ENCODE data around the gene ZNF45.

DNA sequence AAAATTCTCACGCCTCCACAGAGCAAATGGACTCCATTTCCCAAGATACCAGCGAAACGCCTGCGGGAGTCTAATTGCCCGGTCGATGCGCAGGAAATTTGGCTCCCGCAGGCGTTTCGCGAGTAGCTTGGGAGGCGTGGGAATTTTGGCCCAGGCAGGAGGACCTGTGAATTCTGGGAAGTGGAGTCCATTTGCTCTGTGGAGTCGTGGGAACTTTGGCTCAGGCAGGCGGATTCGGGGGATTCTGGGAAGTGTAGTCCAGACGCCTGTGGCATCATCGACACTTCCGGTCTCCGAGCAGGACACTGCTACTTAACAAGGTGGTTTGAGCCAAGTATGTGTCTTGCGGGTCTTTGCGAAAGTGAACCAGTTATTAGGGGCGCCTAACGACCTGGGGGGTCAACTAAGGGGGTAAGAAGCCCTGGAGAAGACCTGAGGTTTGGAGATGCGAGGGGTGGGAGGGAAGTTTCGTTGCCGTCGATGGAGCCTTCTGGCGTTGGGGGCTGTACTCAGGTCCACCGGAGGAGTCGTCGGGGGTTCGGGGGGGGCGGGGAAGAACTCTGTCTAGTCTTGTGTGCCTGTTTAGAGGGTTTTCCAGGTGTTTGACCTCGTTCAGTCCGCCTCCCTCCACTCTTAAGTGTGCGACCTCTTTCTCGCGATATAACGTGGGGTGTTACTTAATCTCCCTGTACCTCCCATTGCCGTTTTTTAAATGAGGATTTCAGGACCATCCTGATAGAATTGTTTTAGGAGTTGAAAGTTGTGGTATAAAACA lies 49.0 kb upstream of the ZNF45 start, which contains the start of gene ZNF155:
- TF ChIP-seq, protein P1, sequence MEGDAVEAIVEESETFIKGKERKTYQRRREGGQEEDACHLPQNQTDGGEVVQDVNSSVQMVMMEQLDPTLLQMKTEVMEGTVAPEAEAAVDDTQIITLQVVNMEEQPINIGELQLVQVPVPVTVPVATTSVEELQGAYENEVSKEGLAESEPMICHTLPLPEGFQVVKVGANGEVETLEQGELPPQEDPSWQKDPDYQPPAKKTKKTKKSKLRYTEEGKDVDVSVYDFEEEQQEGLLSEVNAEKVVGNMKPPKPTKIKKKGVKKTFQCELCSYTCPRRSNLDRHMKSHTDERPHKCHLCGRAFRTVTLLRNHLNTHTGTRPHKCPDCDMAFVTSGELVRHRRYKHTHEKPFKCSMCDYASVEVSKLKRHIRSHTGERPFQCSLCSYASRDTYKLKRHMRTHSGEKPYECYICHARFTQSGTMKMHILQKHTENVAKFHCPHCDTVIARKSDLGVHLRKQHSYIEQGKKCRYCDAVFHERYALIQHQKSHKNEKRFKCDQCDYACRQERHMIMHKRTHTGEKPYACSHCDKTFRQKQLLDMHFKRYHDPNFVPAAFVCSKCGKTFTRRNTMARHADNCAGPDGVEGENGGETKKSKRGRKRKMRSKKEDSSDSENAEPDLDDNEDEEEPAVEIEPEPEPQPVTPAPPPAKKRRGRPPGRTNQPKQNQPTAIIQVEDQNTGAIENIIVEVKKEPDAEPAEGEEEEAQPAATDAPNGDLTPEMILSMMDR (IDR thresholded peaks at IDR 0.05 in 4 of 5, conservative IDR thresholded peaks at IDR 0.05 in 1 of 5): no peak
- TF ChIP-seq POLR2A (IDR thresholded peaks at IDR 0.05): no peak
